ENCODE data around the gene RHOC.

GRCh38 chr1:112672009-112672408 is 34.9 kb downstream of the RHOC start:
- no peak for TF ChIP-seq ZNF311 (tag by site-specific recombination; IDR thresholded peaks at IDR 0.05; ENCODE audit: borderline replicate concordance)
- TF ChIP-seq PRDM4 (tag by site-specific recombination; IDR thresholded peaks at IDR 0.05): no peak
- TF ChIP-seq ZNF404 (tag by site-specific recombination; IDR thresholded peaks at IDR 0.05): no peak
- TF ChIP-seq CTCF (tag by site-specific recombination; IDR thresholded peaks at IDR 0.05): no peak
- TF ChIP-seq HOXA7 (CRISPR knock-in tag; IDR thresholded peaks at IDR 0.05; ENCODE audit: borderline replicate concordance): no peak
- no peak for TF ChIP-seq OVOL3 (tag by site-specific recombination; IDR thresholded peaks at IDR 0.05)
- no peak for TF ChIP-seq ZBTB20 (tag by site-specific recombination; IDR thresholded peaks at IDR 0.05)
- no peak for TF ChIP-seq SETDB1 (IDR thresholded peaks at IDR 0.05; ENCODE audit: insufficient read length, low read length)
- no peak for TF ChIP-seq ZNF324 (tag by site-specific recombination; IDR thresholded peaks at IDR 0.05)
- TF ChIP-seq REST (tag by site-specific recombination; IDR thresholded peaks at IDR 0.05): no peak

Measured in HEK293 (cell line).